Stimulated activated naive CD8-positive, alpha-beta T cell treated with anti-CD3 and anti-CD28 coated beads, Interleukin-15, Interleukin-2, amounts not matched to agents 100 U/mL and 50 U/mL, for 24 hours (primary cell): Measurements from ENCODE around the gene ERICH4.
"Not testable (repeated sequence)": the region's sequence is repeated elsewhere in the genome, so short reads cannot be mapped to it uniquely, and the experiment has no call there.

Source experiments
- ATAC-seq: fragments of 150-1000 bp; cut with Tn5 transposase; one replicate; pipeline ENCODE4 v1.10.0; 2021
- DNase-seq: peaks from one replicate; pipeline ENCODE4 v3.0.0; 2021

The ERICH4 gene

DNA sequence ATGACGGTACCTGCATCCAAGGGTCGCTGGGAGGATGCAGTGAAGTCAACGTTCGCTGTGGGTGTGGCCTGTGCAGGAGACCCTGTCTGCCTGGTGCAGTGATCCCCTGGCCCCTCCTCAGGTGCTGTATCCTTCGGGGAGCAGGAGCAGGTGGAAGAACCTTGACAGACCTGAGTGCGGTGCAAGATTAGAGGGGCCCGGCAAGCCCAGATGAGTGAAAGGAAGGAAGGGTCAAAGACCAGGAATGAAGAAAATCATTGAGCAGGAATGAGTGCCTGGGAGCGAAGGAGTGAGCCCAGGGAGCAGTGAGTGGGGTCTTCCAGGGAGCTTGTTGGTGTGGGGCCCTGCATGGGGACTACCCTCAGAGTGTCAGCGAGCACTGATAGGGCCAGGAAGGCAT lies 28.5 kb upstream of the ERICH4 start:
- ATAC-seq (no peak), DNase-seq (no peak)

GRCh38 chr19:41415154-41415571 lies 27.8 kb upstream of the ERICH4 start:
- DNase-seq (no peak), ATAC-seq (no peak)

GRCh38 chr19:41416194-41416674 lies 26.7 kb upstream of the ERICH4 start:
- ATAC-seq = no peak
- no peak for DNase-seq

GRCh38 chr19:41420101-41420880 lies 22.7 kb upstream of the ERICH4 start:
- no peak for ATAC-seq
- no peak for DNase-seq

- ATAC-seq = no peak
- no peak for DNase-seq
These were observed 21.6 kb upstream of the ERICH4 start for GRCh38 chr19:41421314-41421713.

- DNase-seq = no peak
- ATAC-seq = no peak
These were observed 21.0 kb upstream of the ERICH4 start for GRCh38 chr19:41421973-41422372.

DNA sequence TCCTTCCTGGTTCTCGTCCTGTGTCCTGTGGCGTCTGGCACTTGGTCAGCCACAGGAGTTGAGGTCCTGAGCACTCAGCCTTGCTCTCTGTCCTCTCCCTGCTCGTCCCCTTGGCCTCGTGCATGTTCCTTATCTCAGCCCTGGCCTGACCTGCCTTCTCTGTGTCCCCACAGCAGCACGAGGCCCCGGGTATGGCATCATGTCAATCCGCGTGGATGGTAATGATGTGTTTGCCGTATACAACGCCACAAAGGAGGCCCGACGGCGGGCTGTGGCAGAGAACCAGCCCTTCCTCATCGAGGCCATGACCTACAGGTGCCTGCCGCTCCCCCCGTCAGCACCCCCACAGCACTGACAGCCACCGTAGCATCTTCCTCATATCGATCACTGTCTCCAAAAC lies 20.5 kb upstream of the ERICH4 start:
- ATAC-seq (no peak), DNase-seq (no peak)

- no peak for DNase-seq
- no peak for ATAC-seq
These were observed 20.0 kb upstream of the ERICH4 start for GRCh38 chr19:41422955-41423354.

DNA sequence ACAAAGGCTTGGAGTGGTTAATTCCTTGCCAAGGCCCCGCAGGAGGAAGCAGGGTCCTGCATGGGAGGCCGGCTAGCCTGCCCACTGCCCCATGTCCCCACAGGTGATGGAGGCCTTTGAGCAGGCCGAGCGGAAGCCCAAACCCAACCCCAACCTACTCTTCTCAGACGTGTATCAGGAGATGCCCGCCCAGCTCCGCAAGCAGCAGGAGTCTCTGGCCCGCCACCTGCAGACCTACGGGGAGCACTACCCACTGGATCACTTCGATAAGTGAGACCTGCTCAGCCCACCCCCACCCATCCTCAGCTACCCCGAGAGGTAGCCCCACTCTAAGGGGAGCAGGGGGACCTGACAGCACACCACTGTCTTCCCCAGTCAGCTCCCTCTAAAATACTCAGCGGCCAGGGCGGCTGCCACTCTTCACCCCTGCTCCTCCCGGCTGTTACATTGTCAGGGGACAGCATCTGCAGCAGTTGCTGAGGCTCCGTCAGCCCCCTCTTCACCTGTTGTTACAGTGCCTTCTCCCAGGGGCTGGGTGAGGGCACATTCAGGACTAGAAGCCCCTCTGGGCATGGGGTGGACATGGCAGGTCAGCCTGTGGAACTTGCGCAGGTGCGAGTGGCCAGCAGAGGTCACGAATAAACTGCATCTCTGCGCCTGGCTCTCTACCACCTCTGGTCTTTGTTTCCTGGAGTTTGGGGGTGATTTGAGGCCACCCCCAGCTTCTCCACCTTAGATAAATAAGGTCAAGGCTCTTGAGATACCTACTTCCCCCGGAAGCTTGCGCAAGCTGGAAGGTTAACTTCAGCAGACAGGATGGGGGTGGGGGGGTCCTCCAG lies 18.4 kb upstream of the ERICH4 start:
- ATAC-seq (no peak), DNase-seq (no peak)

- ATAC-seq (no peak), DNase-seq (no peak)
These were observed 17.5 kb upstream of the ERICH4 start for GRCh38 chr19:41425174-41426115.

GRCh38 chr19:41426116-41426841 lies 16.7 kb upstream of the ERICH4 start:
- DNase-seq (no peak), ATAC-seq (no peak)

DNA sequence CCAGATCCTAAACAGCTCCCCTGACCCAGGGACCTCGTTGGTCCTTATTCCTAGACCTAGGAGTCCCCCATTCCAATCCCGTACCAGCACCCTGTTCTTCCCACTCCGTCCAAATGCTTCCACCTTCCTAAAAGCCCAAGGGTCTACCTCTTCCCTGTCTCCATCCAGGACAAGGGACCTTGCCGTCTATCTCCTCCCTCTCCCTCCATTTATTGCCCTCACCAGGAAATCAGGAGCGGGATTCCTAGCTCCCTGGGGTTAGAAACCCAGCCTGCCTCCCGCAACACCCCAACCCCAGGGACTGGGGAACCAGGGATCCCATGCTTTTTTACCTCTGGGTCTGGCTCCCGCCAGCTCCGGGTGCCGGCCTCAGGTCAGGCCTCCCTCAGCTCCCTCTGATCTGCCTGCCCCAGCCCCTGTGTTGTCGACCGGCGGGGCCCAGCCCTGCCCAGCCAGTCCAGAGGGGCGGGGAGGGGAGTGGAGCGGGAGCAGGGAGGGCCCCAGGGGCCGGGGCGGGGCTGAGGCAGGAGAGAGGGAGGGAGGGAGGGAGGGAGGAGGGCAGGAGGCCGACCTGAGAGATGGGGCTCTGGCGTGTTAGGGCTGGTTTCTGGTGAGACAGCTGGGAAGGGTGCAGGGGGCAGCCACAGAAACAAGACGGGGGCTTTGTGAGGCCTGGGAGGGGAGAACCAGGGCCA lies 15.9 kb upstream of the ERICH4 start, which contains the start of gene B3GNT8:
TSS of gene B3GNT8 (minus strand) at position 423 of the 695 bp plus-strand sequence. CDS start 596 bp downstream, outside the sequence.
- DNase-seq = peak; percentile 70
- peak; percentile 67 for ATAC-seq

DNA sequence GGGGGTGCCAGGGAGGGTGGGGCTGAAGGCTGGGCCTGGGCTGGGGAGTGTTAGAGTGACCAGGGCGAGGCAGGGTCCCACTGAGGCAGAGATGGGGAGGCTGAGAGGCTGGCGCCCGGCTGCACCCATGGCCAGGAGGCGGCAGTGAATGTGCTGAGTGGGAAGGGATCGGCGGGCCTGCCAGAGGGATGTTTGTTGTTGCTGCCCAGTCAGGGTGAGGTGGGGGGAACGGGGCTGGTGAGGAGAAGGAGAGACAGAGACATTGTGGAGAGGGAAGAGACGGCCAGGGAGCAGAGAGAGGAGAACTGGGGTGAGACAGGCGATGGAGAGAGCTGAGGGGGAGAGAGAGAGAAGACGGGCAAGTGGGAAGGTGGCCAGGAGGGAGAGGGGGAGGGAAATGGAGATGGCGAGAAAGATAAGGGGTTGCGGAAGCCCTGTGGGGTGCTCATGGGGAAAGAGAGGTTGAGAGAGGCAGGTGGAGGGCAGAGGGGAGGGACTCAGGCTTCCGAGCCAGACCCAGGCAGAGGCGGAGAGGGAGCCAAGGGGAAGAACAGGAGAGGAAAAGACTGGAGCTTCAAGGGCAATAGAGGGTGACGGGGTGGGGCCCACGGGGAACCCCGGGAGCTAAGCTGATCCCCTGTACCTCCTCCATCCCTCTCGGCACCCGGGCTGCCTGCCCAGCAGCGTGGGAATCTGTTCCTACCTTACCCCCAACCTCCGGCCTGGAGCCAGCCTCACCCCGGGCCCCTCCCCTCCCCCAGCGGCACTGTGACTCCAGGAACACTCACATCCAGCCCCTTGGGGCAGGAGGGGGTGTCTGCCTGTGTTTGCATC lies 15.1 kb upstream of the ERICH4 start:
- DNase-seq (peak; percentile 40), ATAC-seq (peak; percentile 57)

DNA sequence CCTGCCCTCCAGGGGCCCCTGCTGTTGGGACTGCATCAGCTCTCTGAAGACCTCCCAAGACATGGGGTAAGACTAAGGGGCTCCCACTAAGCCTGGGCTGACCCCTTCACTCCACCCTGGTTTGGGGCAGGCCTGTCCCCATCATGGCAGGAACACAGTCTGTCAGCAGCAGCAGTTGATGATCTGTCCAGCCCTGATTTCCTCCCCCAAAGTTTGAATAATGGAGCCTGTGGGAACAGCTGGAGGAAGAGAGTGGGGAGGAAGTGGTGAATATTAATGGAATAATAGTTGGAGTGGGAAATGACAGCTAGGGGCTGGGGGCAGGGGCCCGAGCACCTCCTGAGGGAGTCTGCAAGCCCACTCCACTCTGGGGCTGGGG lies 14.5 kb upstream of the ERICH4 start:
- no peak for DNase-seq
- ATAC-seq = no peak

- ATAC-seq = no peak
- DNase-seq = no peak
These were observed 12.0 kb upstream of the ERICH4 start for GRCh38 chr19:41430922-41431321.

- no peak for ATAC-seq
- no peak for DNase-seq
These were observed 11.2 kb upstream of the ERICH4 start for GRCh38 chr19:41431426-41432386.

DNA sequence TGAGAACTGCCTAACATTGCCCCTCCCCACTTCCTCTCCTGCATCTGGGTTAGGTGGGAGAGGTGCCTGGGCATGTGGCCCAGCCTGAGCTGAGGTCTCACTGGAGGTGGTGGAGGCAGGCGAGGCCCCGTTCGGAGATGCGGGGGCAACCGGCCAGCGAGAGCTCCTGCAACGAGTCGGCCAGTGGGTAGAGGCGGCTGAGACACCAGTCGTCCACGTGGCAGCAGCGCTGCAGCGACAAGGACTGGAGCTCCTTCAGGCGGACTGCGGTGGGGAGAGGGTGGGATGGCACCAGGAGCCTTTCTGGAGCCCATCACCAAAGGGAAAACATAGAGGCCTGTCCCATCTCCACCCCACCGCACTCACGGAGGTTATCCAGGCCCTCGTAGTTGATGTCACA lies 9.8 kb upstream of the ERICH4 start:
- DNase-seq (no peak), ATAC-seq (no peak)

- ATAC-seq (no peak), DNase-seq (no peak)
These were observed 8.5 kb upstream of the ERICH4 start for GRCh38 chr19:41434450-41434849.

DNA sequence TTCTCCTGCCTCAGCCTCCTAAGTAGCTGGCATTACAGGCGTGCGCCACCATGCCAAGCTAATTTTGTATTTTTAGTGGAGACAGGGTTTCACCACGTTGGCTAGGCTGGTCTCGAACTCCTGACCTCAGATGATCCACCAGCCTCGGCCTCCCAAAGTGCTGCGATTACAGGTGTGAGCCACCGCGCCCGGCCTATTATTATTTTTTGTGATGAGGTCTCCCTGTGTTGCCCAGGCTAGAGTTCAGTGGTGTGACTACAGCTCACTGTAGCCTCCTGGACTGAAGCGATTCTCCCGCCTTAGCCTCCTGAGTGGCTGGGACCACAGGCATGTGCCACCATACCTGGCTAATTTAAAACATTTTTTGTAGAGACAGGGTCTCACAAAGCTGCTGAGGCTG lies 7.6 kb upstream of the ERICH4 start:
- DNase-seq, ATAC-seq: not testable (repeated sequence)
